Limb (tissue), 2 donors: ENCODE data around the gene NLGN1.
A peak's percentile ranks its signal among the peaks of the same experiment; 100 is the strongest.

Source experiments
- DNase-seq, 2 donors: peaks; one replicate each; pipeline ENCODE4 v3.0.0-alpha.2; 2016; ENCODE audit errors: extremely low spot score in 2 of 2

The NLGN1 gene

DNA sequence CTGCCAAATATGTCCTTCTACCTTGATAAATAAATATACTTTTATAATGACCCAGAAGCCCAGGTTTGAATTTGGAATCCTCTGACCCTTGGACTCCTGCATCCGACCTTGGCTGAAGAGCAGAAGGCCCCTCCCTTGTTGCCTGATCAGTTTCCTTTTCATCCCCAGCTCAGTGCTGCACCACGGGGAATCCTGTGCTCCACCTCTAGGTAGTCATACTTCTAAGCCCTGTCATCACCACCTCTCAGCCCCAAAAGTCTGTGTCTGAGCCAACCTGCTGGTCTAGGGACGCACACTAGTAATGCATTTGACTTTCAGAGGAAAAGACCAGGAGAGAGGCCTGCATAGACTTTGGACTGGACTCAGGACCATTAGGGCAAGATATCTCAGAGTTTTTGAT is 310.6 kb downstream of the NLGN1 start:
- no peak for DNase-seq

DNA sequence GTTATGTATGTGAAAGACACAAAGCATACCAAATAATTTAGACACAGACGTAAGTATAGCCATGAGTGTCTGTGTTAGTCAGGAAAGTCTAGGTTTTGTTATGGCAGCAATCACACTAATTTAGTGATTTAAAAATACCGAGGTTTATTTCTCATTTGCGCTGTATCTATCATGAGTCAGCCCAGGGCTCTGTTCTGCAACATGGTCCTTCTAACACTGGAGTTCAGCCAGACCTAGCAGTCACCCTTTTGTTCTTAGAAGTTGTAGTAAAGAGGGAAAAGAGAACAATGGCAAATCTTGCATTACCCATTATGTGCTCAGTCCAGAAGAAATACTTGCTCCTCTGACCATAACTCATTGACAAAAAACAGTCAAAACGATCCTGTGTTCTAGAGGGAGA is 311.5 kb downstream of the NLGN1 start:
- no peak for DNase-seq

- no peak for DNase-seq
These were observed 314.1 kb downstream of the NLGN1 start for GRCh38 chr3:173711619-173712018.

GRCh38 chr3:173719585-173719984 is 322.0 kb downstream of the NLGN1 start:
- no peak for DNase-seq

DNA sequence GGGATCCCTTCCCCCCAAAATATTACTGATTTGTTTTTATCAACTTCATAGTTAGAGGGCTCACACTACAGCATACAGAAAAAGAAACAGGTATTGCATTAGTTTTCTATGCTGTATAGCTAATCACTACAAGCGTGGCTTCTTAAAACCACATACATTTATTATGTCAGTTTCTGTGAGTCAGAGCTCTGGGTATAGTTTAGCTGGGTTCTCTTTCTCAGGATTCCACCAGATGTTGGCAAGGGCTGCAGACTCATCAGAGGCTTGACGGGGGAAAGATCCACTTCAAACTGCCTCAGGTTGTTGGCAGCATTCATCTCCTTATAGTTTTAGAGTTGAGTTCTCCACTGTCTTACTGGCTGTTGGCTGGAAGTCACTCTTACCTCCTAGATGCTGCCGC is 328.0 kb downstream of the NLGN1 start:
- DNase-seq: no peak

DNA sequence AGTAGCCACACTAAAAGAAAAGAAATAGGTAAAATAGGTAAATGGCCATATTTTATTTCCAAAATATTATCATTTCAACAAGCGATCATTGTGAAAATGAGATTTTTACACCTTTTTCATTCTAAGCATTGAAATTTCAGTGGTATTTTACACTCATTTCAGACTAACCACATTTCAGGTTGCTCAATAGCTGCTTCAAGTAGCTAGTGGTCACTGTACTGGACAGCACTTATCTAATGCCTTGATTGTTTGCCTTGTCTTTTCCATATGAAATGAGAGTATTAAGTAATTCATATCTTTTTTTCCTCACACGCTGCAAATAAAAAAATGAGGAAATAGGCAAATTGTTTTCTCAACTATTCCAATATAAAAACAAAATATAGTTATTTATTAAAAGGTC is 332.8 kb downstream of the NLGN1 start:
- no peak for DNase-seq

- DNase-seq: no peak
These were observed 334.7 kb downstream of the NLGN1 start for GRCh38 chr3:173732237-173732636.

DNA sequence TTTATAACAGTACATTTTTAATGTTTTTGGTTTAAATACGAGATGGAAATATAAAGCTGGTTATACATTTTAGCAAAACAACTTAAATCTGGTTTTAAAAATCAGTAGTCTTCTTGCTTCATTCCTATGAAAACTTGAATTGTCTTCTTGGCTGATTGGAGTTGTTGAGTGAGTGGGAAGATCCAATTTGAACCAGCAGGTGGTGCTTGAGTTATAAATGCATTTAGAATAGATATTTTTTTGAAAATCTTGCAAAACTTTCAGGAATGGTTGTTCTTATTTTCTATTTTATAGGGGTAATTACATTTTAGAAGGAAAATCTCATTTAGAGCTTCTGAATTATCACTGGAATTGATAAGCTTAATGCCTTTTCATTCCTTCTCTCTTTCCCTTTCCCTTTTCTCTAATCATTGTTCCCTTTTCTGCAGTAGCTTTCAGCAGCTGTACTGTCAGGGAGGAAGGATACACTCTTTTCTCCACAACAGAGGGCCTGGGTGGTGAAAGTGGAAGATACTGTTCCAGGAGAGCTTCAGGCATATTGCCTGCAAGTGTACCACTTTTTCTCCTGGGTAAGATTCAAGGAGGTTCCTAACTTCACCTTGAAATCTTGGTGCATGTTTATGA is 335.6 kb downstream of the NLGN1 start:
- DNase-seq: peak in 1 of 2 donors; percentile 33

- DNase-seq: no peak
These were observed 336.9 kb downstream of the NLGN1 start for GRCh38 chr3:173734473-173734872.

- no peak for DNase-seq
These were observed 337.4 kb downstream of the NLGN1 start for GRCh38 chr3:173734895-173735294.

- DNase-seq: no peak
These were observed 338.3 kb downstream of the NLGN1 start for GRCh38 chr3:173735841-173736240.

DNA sequence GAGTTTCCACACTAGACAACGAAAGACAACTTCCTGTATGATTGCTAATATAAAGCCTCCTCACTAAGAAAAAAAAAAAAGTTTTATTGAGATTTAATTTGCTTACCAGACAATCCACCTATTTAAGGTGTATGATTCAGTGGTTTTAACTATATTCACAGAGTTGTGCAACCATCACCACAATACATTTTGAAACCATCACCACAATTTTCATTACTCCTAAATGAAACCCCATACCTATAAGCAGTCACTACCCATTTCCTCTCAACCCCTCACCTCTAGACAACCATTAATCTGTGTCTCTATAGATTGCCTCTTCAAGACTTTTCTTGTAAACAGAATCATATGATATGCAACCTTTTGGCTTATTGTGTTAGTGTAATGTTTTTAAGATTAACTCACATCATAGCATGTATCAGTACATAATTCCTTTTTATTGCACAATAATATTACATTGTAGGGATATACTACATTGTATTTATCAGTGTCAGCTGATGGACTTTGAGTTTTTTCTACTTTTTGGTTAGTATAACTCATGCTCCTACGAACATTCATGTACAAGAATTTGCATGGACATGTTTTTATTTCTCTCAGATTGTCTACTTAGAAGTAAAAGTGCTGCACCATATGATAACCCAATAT is 339.7 kb downstream of the NLGN1 start:
- no peak for DNase-seq

- DNase-seq: no peak
These were observed 342.2 kb downstream of the NLGN1 start for GRCh38 chr3:173739726-173740125.

GRCh38 chr3:173742491-173742890 is 344.9 kb downstream of the NLGN1 start:
- no peak for DNase-seq

GRCh38 chr3:173743111-173743510 is 345.6 kb downstream of the NLGN1 start:
- no peak for DNase-seq

- DNase-seq: no peak
These were observed 346.0 kb downstream of the NLGN1 start for GRCh38 chr3:173743516-173743915.

DNA sequence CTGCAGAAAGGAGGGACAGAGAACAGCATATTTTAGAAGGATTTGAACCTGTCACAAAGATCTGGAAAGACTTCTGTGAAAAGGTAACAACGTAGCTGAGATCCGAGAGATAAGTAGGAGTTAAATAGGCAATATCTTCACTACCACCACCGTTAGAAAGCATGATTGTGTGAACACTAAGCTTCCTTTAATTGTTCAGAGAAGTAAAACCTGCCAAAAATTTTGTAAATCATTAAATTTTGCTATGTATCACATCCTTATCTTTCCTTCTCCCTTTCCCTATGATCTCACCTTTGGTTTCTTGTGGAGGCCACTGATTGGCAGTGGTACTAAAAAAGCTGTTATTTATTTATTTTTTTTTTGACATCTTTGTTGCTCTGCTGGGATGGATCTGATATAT is 346.9 kb downstream of the NLGN1 start:
- DNase-seq: no peak

- DNase-seq: no peak
These were observed 347.4 kb downstream of the NLGN1 start for GRCh38 chr3:173744895-173745294.

DNA sequence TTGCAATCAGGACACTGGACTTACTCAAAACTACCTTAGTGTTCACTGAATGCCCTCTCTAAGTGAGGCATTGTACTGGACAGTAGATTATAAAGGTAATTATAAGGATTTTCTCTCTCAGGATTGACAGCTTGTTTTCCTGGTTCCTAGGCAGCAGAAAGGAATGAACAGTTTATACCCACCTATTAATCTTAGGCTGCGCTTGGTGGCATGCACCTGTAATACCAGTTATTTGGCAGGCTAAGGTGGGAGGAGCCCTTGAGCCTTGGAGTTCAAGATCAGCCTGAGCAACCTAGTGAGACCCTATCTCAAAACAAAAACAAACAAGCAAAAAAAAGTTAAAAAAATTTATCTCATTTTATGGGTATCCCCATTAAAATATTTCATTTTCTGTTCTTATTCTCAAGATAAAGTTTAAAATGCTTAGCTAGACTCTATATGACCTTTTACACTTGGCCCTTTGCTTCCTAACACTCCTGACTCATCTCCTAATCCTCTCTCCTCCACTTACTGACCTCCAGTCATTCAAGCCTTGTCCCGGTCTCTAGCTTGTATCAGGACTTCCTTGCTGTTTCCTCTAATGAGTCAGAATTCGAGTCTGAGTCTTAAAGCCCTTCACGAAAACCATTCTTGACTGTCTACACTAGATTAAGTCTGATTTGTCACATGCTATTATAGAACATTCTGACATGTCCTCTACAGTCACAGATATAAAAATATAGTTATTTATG is 348.6 kb downstream of the NLGN1 start:
- no peak for DNase-seq

DNA sequence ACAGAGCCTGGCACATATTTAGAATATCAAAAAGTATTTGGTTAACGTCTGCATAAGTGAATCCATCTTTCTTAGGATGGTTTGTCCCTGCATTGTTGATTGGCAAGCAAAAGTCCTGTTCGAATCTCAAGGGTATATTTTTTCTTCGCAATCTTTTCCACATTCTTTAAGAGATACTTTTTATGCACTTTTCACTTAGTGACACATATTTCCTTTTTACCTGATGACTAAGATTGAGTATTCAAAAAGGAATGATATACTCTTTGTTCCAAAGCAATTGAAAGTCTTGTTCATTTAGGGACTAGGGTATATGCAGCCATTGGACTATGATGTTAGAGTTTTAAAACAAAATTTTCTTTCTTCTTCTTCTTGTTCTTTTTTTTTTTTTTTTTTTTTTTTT is 349.9 kb downstream of the NLGN1 start:
- DNase-seq: no peak

DNA sequence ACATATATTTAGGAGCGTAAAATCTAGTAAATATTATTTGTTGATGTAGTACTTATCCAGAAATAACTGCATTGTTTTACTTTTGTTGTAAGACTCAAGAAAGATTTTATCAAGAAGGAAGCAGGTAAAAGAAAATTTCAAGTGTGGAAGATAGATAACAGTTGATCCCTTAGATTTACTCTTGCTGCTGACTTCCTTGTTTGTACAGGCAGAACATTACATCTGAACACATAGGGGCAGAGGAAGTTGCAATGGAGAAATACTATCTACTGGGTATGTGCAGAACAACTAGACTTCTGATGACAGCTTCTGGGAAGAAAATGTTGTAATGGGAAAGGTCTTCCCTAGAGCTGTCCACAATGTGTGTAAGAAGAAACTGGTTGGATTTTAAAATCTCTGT is 350.6 kb downstream of the NLGN1 start:
- DNase-seq: no peak

DNA sequence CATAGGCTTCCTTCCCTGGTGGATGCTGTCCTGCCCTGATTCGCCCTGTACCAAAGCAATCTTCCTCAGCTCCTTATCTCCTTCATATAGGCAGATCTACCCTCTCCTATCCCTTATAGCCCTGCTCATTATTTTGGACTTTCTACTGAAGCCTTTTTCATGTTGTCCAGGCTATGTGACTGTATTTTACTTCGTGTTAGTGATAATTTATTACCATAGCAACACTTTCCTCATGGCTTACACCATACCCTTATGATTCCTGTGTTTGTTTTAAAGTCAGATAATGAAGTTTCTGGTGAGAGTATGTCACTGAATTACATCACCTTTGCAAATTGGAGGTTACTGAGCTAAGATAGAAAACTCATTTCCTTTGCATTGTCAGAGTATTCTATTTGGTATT is 352.6 kb downstream of the NLGN1 start:
- no peak for DNase-seq

GRCh38 chr3:173750591-173750990 is 353.0 kb downstream of the NLGN1 start:
- DNase-seq: no peak
